ENCODE results near the gene MR1. TPM values are rescaled to one million over a fixed set of nuclear protein-coding genes. Genes with fewer than 3 reads are reported as not detected.

The MR1 gene
- total and polyA plus RNA-seq, 2 of the 13 experiments (the other 11 are each of a cell fraction or from before 2014, with no cell fraction given): 7.7 to 10.4 TPM

DNA sequence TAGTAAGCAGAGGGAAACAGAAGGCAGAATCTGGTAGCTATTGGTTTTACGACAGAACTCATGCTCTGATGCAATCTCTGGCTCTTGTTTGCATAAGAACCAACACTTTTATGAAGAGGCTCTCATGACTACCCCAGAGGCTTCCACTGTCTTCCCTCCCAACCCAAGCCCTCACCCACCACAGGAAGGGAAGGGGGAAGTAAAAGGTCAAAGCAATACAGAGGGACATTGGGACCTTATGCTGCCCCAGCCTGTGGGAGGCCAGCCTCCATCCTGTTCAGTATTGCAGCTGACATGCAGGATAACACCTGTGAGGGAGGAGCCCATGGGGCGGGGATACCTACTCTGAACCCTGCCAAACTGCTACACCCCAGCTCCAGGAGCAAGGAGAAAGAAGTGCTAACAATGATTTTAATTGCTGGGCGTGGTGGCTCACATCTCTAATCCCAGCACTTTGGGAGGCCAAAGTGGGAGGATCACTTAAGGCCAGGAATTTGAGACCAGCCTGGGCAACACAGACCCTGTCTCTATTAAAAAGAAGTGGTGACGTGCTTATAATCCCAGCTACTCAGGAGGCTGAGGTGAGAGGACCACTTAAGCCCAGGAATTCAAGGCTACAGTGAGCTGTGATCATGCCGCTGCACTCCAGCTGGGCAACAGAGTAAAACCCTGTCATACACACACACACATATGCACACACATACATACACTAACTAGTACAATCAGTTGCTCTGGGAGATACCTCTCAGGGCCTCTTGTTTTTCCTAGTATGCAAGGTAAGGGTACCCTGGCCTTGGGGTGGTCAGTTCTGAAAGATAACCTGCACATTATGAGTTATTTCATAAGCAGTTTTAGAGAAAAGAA, 9.5 kb downstream of the MR1 start (continued):
- TF ChIP-seq, protein P1, sequence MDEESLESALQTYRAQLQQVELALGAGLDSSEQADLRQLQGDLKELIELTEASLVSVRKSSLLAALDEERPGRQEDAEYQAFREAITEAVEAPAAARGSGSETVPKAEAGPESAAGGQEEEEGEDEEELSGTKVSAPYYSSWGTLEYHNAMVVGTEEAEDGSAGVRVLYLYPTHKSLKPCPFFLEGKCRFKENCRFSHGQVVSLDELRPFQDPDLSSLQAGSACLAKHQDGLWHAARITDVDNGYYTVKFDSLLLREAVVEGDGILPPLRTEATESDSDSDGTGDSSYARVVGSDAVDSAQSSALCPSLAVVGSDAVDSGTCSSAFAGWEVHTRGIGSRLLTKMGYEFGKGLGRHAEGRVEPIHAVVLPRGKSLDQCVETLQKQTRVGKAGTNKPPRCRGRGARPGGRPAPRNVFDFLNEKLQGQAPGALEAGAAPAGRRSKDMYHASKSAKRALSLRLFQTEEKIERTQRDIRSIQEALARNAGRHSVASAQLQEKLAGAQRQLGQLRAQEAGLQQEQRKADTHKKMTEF (CRISPR knock-in tag; IDR thresholded peaks at IDR 0.05): peak; percentile 38; the same call in 1 of the 2 replicates
- TF ChIP-seq ZBTB21 (CRISPR knock-in tag; IDR thresholded peaks at IDR 0.05): peak; percentile 38; the same call in 1 of the 2 replicates
- no peak for TF ChIP-seq ZNF782 (CRISPR knock-in tag; IDR thresholded peaks at IDR 0.05; ENCODE audit: borderline replicate concordance)
- TF ChIP-seq CREM (IDR thresholded peaks at IDR 0.05): peak; percentile 32; the same call in 1 of the 2 replicates
- no peak for TF ChIP-seq CREM (CRISPR knock-in tag; IDR thresholded peaks at IDR 0.05)
- TF ChIP-seq, protein P2, sequence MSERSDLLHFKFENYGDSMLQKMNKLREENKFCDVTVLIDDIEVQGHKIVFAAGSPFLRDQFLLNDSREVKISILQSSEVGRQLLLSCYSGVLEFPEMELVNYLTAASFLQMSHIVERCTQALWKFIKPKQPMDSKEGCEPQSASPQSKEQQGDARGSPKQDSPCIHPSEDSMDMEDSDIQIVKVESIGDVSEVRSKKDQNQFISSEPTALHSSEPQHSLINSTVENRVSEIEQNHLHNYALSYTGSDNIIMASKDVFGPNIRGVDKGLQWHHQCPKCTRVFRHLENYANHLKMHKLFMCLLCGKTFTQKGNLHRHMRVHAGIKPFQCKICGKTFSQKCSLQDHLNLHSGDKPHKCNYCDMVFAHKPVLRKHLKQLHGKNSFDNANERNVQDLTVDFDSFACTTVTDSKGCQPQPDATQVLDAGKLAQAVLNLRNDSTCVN (CRISPR knock-in tag; IDR thresholded peaks at IDR 0.05; ENCODE audit: borderline replicate concordance): no peak
- TF ChIP-seq, protein P3, sequence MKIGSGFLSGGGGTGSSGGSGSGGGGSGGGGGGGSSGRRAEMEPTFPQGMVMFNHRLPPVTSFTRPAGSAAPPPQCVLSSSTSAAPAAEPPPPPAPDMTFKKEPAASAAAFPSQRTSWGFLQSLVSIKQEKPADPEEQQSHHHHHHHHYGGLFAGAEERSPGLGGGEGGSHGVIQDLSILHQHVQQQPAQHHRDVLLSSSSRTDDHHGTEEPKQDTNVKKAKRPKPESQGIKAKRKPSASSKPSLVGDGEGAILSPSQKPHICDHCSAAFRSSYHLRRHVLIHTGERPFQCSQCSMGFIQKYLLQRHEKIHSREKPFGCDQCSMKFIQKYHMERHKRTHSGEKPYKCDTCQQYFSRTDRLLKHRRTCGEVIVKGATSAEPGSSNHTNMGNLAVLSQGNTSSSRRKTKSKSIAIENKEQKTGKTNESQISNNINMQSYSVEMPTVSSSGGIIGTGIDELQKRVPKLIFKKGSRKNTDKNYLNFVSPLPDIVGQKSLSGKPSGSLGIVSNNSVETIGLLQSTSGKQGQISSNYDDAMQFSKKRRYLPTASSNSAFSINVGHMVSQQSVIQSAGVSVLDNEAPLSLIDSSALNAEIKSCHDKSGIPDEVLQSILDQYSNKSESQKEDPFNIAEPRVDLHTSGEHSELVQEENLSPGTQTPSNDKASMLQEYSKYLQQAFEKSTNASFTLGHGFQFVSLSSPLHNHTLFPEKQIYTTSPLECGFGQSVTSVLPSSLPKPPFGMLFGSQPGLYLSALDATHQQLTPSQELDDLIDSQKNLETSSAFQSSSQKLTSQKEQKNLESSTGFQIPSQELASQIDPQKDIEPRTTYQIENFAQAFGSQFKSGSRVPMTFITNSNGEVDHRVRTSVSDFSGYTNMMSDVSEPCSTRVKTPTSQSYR (CRISPR knock-in tag; IDR thresholded peaks at IDR 0.05; ENCODE audit: borderline replicate concordance): peak; percentile 51; the same call in 1 of the 2 replicates
- TF ChIP-seq ZNF766 (CRISPR knock-in tag; IDR thresholded peaks at IDR 0.05; ENCODE audit: borderline replicate concordance): no peak
- TF ChIP-seq SP2 (CRISPR knock-in tag; IDR thresholded peaks at IDR 0.05): no peak
- TF ChIP-seq RBM22 (optimal IDR thresholded peaks at IDR 0.05; ENCODE audit: low read length): no peak
- TF ChIP-seq ZFAT (CRISPR knock-in tag; conservative IDR thresholded peaks at IDR 0.05): no peak
- TF ChIP-seq, protein P4, sequence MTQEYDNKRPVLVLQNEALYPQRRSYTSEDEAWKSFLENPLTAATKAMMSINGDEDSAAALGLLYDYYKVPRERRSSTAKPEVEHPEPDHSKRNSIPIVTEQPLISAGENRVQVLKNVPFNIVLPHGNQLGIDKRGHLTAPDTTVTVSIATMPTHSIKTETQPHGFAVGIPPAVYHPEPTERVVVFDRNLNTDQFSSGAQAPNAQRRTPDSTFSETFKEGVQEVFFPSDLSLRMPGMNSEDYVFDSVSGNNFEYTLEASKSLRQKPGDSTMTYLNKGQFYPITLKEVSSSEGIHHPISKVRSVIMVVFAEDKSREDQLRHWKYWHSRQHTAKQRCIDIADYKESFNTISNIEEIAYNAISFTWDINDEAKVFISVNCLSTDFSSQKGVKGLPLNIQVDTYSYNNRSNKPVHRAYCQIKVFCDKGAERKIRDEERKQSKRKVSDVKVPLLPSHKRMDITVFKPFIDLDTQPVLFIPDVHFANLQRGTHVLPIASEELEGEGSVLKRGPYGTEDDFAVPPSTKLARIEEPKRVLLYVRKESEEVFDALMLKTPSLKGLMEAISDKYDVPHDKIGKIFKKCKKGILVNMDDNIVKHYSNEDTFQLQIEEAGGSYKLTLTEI (CRISPR knock-in tag; conservative IDR thresholded peaks at IDR 0.05): no peak
- TF ChIP-seq MAZ (IDR thresholded peaks at IDR 0.05; ENCODE audit: borderline replicate concordance, low read depth, low read length): no peak
- 0 out of 2 replicates have a peak, but pooled peaks have one; percentile 25 for TF ChIP-seq MAZ (CRISPR knock-in tag; IDR thresholded peaks at IDR 0.05; ENCODE audit: low read depth)
- TF ChIP-seq ZMYM2 (CRISPR knock-in tag; IDR thresholded peaks at IDR 0.05): no peak
- TF ChIP-seq, protein P5, sequence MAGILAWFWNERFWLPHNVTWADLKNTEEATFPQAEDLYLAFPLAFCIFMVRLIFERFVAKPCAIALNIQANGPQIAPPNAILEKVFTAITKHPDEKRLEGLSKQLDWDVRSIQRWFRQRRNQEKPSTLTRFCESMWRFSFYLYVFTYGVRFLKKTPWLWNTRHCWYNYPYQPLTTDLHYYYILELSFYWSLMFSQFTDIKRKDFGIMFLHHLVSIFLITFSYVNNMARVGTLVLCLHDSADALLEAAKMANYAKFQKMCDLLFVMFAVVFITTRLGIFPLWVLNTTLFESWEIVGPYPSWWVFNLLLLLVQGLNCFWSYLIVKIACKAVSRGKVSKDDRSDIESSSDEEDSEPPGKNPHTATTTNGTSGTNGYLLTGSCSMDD (CRISPR knock-in tag; IDR thresholded peaks at IDR 0.05): no peak
- TF ChIP-seq, protein P6, sequence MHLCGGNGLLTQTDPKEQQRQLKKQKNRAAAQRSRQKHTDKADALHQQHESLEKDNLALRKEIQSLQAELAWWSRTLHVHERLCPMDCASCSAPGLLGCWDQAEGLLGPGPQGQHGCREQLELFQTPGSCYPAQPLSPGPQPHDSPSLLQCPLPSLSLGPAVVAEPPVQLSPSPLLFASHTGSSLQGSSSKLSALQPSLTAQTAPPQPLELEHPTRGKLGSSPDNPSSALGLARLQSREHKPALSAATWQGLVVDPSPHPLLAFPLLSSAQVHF (CRISPR knock-in tag; IDR thresholded peaks at IDR 0.05): no peak
